GM19043 (cell line): ENCODE data around the gene ZBTB39.
A peak's percentile ranks its signal among the peaks of the same experiment; 100 is the strongest.
"Not testable (repeated sequence)": the region's sequence is repeated elsewhere in the genome, so short reads cannot be mapped to it uniquely, and the experiment has no call there.

Experiments used
- ATAC-seq: cut with Tn5 transposase; IDR thresholded peaks from one replicate; pipeline ENCODE4 v1.9.1; 2021; ENCODE audit warnings: low read depth; ENCODE audit not compliant: unreplicated experiment

The ZBTB39 gene

GRCh38 chr12:57005980-57006808, at the start of gene ZBTB39:
TSS of gene ZBTB39 (minus strand) at chr12:57006546. CDS start at chr12:57004917, 1,629 bp downstream.
- ATAC-seq: peak; percentile 65

- no peak for ATAC-seq
These were observed 49.5 kb upstream of the ZBTB39 start for GRCh38 chr12:57055824-57056223.

- ATAC-seq: not testable (repeated sequence)
These were observed 47.6 kb upstream of the ZBTB39 start for GRCh38 chr12:57053901-57054300.

- ATAC-seq: not testable (repeated sequence)
These were observed 46.8 kb upstream of the ZBTB39 start for GRCh38 chr12:57053146-57053545.

GRCh38 chr12:57051011-57051410, 44.7 kb upstream of the ZBTB39 start:
- no peak for ATAC-seq

GRCh38 chr12:57049890-57050289, 43.5 kb upstream of the ZBTB39 start, which contains the start of gene MYO1A:
TSS of gene MYO1A (minus strand) at chr12:57050129. CDS start at chr12:57048323, 1,806 bp downstream.
- no peak for ATAC-seq

GRCh38 chr12:57049119-57049446, 42.7 kb upstream of the ZBTB39 start:
- no peak for ATAC-seq

GRCh38 chr12:57048423-57049118, 42.2 kb upstream of the ZBTB39 start:
- ATAC-seq: no peak

- ATAC-seq: no peak
These were observed 41.6 kb upstream of the ZBTB39 start for GRCh38 chr12:57047981-57048380.

- ATAC-seq: no peak
These were observed 40.9 kb upstream of the ZBTB39 start for GRCh38 chr12:57046947-57047890.

GRCh38 chr12:57046086-57046791, 39.9 kb upstream of the ZBTB39 start:
- ATAC-seq: no peak

GRCh38 chr12:57044889-57045288, 38.5 kb upstream of the ZBTB39 start:
- ATAC-seq: no peak

- no peak for ATAC-seq
These were observed 38.1 kb upstream of the ZBTB39 start for GRCh38 chr12:57044468-57044867.

GRCh38 chr12:57042695-57043094, 36.3 kb upstream of the ZBTB39 start:
- no peak for ATAC-seq

- ATAC-seq: no peak
These were observed 34.4 kb upstream of the ZBTB39 start for GRCh38 chr12:57040750-57041149.

- ATAC-seq: no peak
These were observed 33.9 kb upstream of the ZBTB39 start for GRCh38 chr12:57040211-57040610.

GRCh38 chr12:57039016-57039798, 32.9 kb upstream of the ZBTB39 start:
- no peak for ATAC-seq

- no peak for ATAC-seq
These were observed 30.9 kb upstream of the ZBTB39 start for GRCh38 chr12:57037264-57037663.

GRCh38 chr12:57033431-57033830, 27.1 kb upstream of the ZBTB39 start:
- no peak for ATAC-seq
